Measurements from ENCODE around the gene PPP2R1B.

DNA sequence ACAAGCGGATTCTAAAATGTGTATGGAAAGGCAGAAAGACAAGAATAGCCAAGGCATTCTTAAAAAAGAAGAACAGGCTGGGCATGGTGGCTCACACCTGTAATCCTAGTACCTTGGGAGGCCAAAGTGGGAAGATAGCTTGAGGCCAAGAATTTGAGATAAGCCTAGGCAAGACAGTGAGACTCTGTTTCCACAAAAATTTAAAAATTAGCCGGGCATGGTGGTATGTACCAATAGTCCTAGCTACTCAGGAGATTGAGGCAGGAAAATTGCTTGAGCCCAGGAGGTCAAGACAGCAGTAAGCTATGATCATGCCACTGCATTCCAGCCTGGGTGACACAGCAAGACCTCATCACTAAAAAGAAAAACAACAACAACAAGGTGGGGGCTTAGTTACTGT, 46.0 kb upstream of the PPP2R1B start:
- TF ChIP-seq CTCF (IDR thresholded peaks at IDR 0.05) (no peak), POLR2A (IDR thresholded peaks at IDR 0.05) (no peak)
